PC-3 (cell line): ENCODE measurements around the gene SNX11. TPM values are rescaled to one million over a fixed set of nuclear protein-coding genes. Genes with fewer than 3 reads are reported as not detected.

ENCODE experiments used
- ATAC-seq: fragments of 200-7000 bp; cut with Tn5 transposase; 2 replicates; pipeline ENCODE4 v1.9.1; 2020; ENCODE audit warnings: mild to moderate bottlenecking, moderate library complexity
- BruUV-seq: library from RNA; stranded (reverse); fragments of 400-500 nt; replicated peaks from 2 replicates; lab custom pipeline; 2021; lab: Mats Ljungman, UMichigan
- CTCF ChIA-PET: fragments of 300-600 bp; sonication (Branson Sonifier 250); formaldehyde crosslinking; loops from one replicate; lab custom pipeline; 2022; ENCODE audit warnings: antibody characterized with exemption; lab: Charles Lee
- POLR2A ChIA-PET: fragments of 300-600 bp; sonication (Branson Sonifier 250); formaldehyde crosslinking; loops from one replicate; lab custom pipeline; 2022; ENCODE audit warnings: antibody characterized with exemption; ENCODE audit not compliant: unreplicated experiment; lab: Charles Lee
- DNase-seq: peaks from one replicate; pipeline ENCODE4 v3.0.0-alpha.2; 2015
- H2AFZ ChIP-seq: fragments of 300-600 bp; sonication (generic); 2 replicates; pipeline ENCODE4 v1.6.0; 2016; ENCODE audit warnings: antibody characterized with exemption, low read length
- H3F3A ChIP-seq: fragments of 300-600 bp; sonication (generic); one replicate; pipeline ENCODE4 v1.6.0; 2017; ENCODE audit warnings: antibody characterized with exemption, low read length, control low read depth, mild to moderate bottlenecking; ENCODE audit not compliant: unreplicated experiment
- H3K27ac ChIP-seq: fragments of 300-600 bp; sonication (generic); 2 replicates; pipeline ENCODE4 v1.5.1; 2016; ENCODE audit warnings: mild to moderate bottlenecking, low read length
- H3K27me3 ChIP-seq: fragments of 300-600 bp; sonication (generic); 2 replicates; pipeline ENCODE4 v1.6.1; 2016; ENCODE audit warnings: low read length, mixed read lengths
- H3K36me3 ChIP-seq: fragments of 300-600 bp; sonication (generic); 2 replicates; pipeline ENCODE4 v1.6.1; 2016; ENCODE audit warnings: low read depth, mixed run types, low read length, mixed read lengths
- H3K4me1 ChIP-seq: fragments of 300-600 bp; sonication (generic); 2 replicates; pipeline ENCODE4 v1.5.1; 2016; ENCODE audit warnings: low read length; ENCODE audit not compliant: insufficient read depth
- H3K4me2 ChIP-seq: fragments of 300-600 bp; sonication (generic); 2 replicates; pipeline ENCODE4 v1.6.0; 2016; ENCODE audit warnings: low read length
- H3K4me3 ChIP-seq: fragments of 300-600 bp; sonication (generic); 2 replicates; pipeline ENCODE4 v1.5.1; 2016; ENCODE audit warnings: mild to moderate bottlenecking, low read length, mixed read lengths
- H3K79me2 ChIP-seq: fragments of 300-600 bp; sonication (generic); 2 replicates; pipeline ENCODE4 v1.6.1; 2017; ENCODE audit warnings: low read length, mixed read lengths
- H3K9ac ChIP-seq: fragments of 300-600 bp; sonication (generic); 2 replicates; pipeline ENCODE4 v1.6.0; 2016; ENCODE audit warnings: mild to moderate bottlenecking, low read length
- H3K9me2 ChIP-seq: fragments of 300-600 bp; sonication (generic); replicated peaks from 2 replicates; pipeline ENCODE4 v1.6.1; 2016; ENCODE audit warnings: mixed run types, low read length, mixed read lengths
- H3K9me3 ChIP-seq: fragments of 300-600 bp; sonication (generic); 2 replicates; pipeline ENCODE4 v1.6.1; 2016; ENCODE audit warnings: low read length, mixed read lengths
- H4K20me1 ChIP-seq: fragments of 300-600 bp; sonication (generic); 2 replicates; pipeline ENCODE4 v1.6.1; 2016; ENCODE audit warnings: low read length, mixed read lengths
- CTCF ChIP-seq: fragments of 300-600 bp; sonication (generic); conservative IDR thresholded peaks from 2 replicates; pipeline ENCODE4 v1.5.1; 2017; ENCODE audit warnings: antibody characterized with exemption, low read depth, mild to moderate bottlenecking, low read length
- EZH2 ChIP-seq: fragments of 300-600 bp; sonication (generic); IDR thresholded peaks from one replicate; pipeline ENCODE4 v1.6.1; 2017; ENCODE audit warnings: antibody characterized with exemption, mild to moderate bottlenecking, low read length; ENCODE audit not compliant: unreplicated experiment
- EZH2phosphoT487 ChIP-seq: fragments of 300-600 bp; sonication (generic); IDR thresholded peaks from 2 replicates; pipeline ENCODE4 v1.6.1; 2018; ENCODE audit warnings: mild to moderate bottlenecking, antibody characterized with exemption, low read length, borderline replicate concordance
- intact Hi-C: fragments of 100-400 bp; cut with micrococcal nuclease; formaldehyde crosslinking; loops from 2 replicates; pipeline ENCODE4 v1.9.0; 2023
- total RNA-seq: library from RNA; depleted of rRNA; stranded (reverse); fragments of >200 nt; gene quantifications from 2 replicates; pipeline ENCODE4 v1.2.3, GENCODE V29; 2014

The SNX11 gene
- total RNA-seq, 1 experiment from 2014 or later: 17.7 TPM

GRCh38 chr17:48159232-48159631 lies 51.7 kb downstream of the SNX11 start:
- ChIA-PET CTCF (interaction anchor here (0.6 kb wide), 2 partner anchors 54 to 563 kb away, joined by 3 read pairs; no protein-coding TSS in a partner anchor), POLR2A (no interaction called here)
- H3K27me3 ChIP-seq: no peaks in the 10 kb centered on the region
- no peak overlapping the region for H3K9ac ChIP-seq
- no peaks in the 10 kb centered on the region for H3K79me2 ChIP-seq
- no peaks in the 10 kb centered on the region for H3K36me3 ChIP-seq
- H3K4me2 ChIP-seq: no peak overlapping the region
- no peaks in the 10 kb centered on the region for H3K9me2 ChIP-seq
- no peak overlapping the region for H3K4me3 ChIP-seq
- no peak overlapping the region for H3K27ac ChIP-seq
- H4K20me1 ChIP-seq: no peaks in the 10 kb centered on the region
- no TSS peak for BruUV-seq
- ATAC-seq (no peak), DNase-seq (no peak)
- no peak for TF ChIP-seq CTCF
- TF ChIP-seq EZH2phosphoT487: no peak
- no peak for TF ChIP-seq EZH2
- H3K9me3 ChIP-seq: no peaks in the 10 kb centered on the region
- no peak overlapping the region for H2AFZ ChIP-seq
- intact Hi-C loops: no loop called here
- H3K4me1 ChIP-seq: no peaks in the 10 kb centered on the region
- no peaks in the 10 kb centered on the region for H3F3A ChIP-seq

DNA sequence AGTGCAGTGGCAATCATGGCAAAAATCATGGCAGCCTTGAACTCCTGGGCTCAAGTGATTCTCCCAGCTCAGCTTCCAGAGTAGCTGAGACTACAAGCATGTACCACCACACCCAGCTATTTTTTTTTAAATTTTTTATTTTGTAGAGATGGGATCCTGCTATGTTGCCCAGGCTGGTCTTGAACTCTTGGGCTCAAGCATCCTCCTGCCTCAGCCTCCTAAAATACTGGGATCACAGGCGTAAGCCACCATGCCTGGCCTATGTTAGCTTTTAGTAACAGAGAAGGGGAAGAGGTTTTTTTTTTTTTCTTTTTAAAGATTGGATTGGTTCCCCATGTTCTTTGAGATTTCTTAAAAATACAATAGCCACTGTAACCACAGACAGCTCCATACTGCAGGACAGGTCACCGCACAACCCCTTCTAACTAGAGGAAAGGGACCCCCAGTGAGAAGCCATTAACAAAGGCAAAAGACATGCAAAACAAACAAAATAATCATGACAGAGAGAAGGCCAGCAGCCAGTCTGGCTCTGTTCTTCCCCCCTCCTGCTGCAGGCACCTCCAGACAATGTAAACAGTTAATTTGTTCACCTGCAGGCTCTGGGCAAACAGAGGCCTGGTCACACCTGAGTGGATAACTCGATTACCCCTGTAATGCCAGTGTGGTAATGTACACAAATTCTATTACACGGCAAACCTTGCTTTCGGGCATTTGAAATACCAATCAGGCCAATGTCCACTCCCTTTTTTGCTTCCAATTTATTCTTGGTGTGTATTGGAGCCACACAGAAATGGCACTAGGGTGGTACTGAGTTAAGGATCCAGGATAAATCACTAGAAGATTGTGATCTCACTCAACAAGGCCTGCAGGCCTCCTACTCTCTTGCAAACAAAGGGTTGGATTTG lies 52.9 kb downstream of the SNX11 start:
- H3K79me2 ChIP-seq: no peaks in the 10 kb centered on the region

More for the DNA sequence above, 52.9 kb downstream of the SNX11 start:
- Histone ChIP-seq H3K9me3 (no peaks in the 10 kb centered on the region), H4K20me1 (no peaks in the 10 kb centered on the region), H3K27me3 (peaks cover 3% of the 10 kb centered on the region; the same call in 1 of the 2 replicates), H3K4me1 (no peaks in the 10 kb centered on the region), H3K4me3 (no peak overlapping the region), H3F3A (no peaks in the 10 kb centered on the region), H3K4me2 (no peak overlapping the region), H3K36me3 (no peaks in the 10 kb centered on the region), H3K27ac (no peak overlapping the region), H2AFZ (no peak overlapping the region), H3K9ac (no peak overlapping the region), H3K9me2 (no peaks in the 10 kb centered on the region)
- ATAC-seq: no peak
- CTCF ChIA-PET: no interaction called here
- POLR2A ChIA-PET: interaction anchor here (0.6 kb wide), 1 partner anchor 137 kb away, joined by 13 read pairs; no protein-coding TSS in a partner anchor
- intact Hi-C loops: no loop called here
- DNase-seq: no peak
- TF ChIP-seq CTCF (no peak), EZH2phosphoT487 (no peak), EZH2 (no peak)
- BruUV-seq: no TSS peak
